Mesendoderm (in vitro differentiated cells): ENCODE results near the gene UBE2R2.
"Not testable (repeated sequence)": the region's sequence is repeated elsewhere in the genome, so short reads cannot be mapped to it uniquely, and the experiment has no call there.

Experiments used
- DNase-seq: peaks from one replicate; pipeline ENCODE4 v3.0.0; 2013
- H2AK5ac ChIP-seq: 2 replicates; pipeline ENCODE4 v1.6.1; 2013; ENCODE audit warnings: low read length, inconsistent platforms
- H2BK120ac ChIP-seq: 2 replicates; pipeline ENCODE4 v1.6.1; 2013; ENCODE audit warnings: low read depth, mild to moderate bottlenecking, low read length, moderate library complexity, mixed read lengths
- H2BK15ac ChIP-seq: replicated peaks from 2 replicates; pipeline ENCODE4 v1.6.1; 2013; ENCODE audit warnings: low read depth, mild to moderate bottlenecking, moderate library complexity
- H2BK5ac ChIP-seq: 2 replicates; pipeline ENCODE4 v1.6.1; 2013; ENCODE audit warnings: low read length, inconsistent platforms
- H3K18ac ChIP-seq: 2 replicates; pipeline ENCODE4 v1.6.1; 2013; ENCODE audit warnings: mild to moderate bottlenecking, low read length, mixed read lengths
- H3K23ac ChIP-seq: one replicate; pipeline ENCODE4 v1.6.1; 2013; ENCODE audit warnings: low read length
- H3K27ac ChIP-seq: 2 replicates; pipeline ENCODE4 v1.5.1; 2013; ENCODE audit warnings: low read depth, mild to moderate bottlenecking, inconsistent platforms, low read length, moderate library complexity
- H3K27me3 ChIP-seq: 2 replicates; pipeline ENCODE4 v1.6.1; 2013; ENCODE audit warnings: low read length, control low read depth, mild to moderate bottlenecking, inconsistent platforms; ENCODE audit not compliant: insufficient read depth, poor library complexity
- H3K36me3 ChIP-seq: 2 replicates; pipeline ENCODE4 v1.6.1; 2013; ENCODE audit warnings: low read length, inconsistent platforms; ENCODE audit not compliant: control insufficient read depth, insufficient read depth
- H3K4ac ChIP-seq: one replicate; pipeline ENCODE4 v1.6.1; 2013; ENCODE audit warnings: low read depth, mild to moderate bottlenecking, low read length, moderate library complexity
- H3K4me1 ChIP-seq: 2 replicates; pipeline ENCODE4 v1.6.1; 2013; ENCODE audit warnings: low read depth, low read length, inconsistent platforms; ENCODE audit not compliant: control insufficient read depth
- H3K4me2 ChIP-seq: 2 replicates; pipeline ENCODE4 v1.6.1; 2013; ENCODE audit warnings: low read length
- H3K4me3 ChIP-seq: 2 replicates; pipeline ENCODE4 v1.5.1; 2013; ENCODE audit warnings: mild to moderate bottlenecking, low read length
- H3K56ac ChIP-seq: one replicate; pipeline ENCODE4 v1.6.1; 2013; ENCODE audit warnings: low read length
- H3K79me1 ChIP-seq: 2 replicates; pipeline ENCODE4 v1.6.1; 2013; ENCODE audit warnings: low read length, inconsistent platforms
- H3K79me2 ChIP-seq: 2 replicates; pipeline ENCODE4 v1.6.1; 2013; ENCODE audit warnings: mild to moderate bottlenecking, low read length; ENCODE audit not compliant: control insufficient read depth, insufficient read depth
- H3K9ac ChIP-seq: 2 replicates; pipeline ENCODE4 v1.6.1; 2013; ENCODE audit warnings: low read length, inconsistent platforms
- H4K5ac ChIP-seq: one replicate; pipeline ENCODE4 v1.6.1; 2013; ENCODE audit warnings: low read length
- H4K8ac ChIP-seq: one replicate; pipeline ENCODE4 v1.6.1; 2013; ENCODE audit warnings: low read depth, mild to moderate bottlenecking, control low read depth, low read length, moderate library complexity
- WGBS: extraction: QIAGEN DNeasy Blood & Tissue Kit; methylation state at CpG from one replicate; pipeline ENCODE4 v1.1.7; 2013; ENCODE audit warnings: low lambda C conversion rate, missing lambda C conversion rate; ENCODE audit not compliant: insufficient coverage; ENCODE audit errors: extremely low coverage; 5-methylcytosine and 5-hydroxymethylcytosine counted together

Gene UBE2R2

DNA sequence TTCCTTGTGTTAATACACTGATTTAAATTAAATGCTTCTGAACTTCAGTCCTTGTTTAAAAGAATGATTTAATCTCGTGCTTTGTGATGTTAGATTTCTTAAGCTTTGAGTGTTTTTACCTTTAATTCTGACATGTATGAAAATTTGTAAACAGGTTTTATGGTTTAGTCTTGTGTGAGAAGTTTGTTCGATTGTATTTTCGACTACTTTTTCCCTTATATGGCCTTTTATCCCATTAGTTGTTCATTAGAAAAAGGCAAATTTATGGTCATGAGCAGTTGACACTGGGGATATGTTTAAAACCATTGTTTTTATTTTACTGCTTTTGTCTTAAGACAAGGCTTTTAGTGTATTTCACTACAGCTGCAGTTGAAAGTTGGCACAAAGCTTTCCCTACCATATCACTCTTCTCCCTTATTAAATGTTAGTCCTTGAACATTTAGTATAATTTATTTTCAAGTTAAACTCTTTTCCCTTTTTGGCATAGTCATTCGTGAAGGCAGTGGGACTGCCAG, 3.3 kb downstream of the UBE2R2 start:
- Histone ChIP-seq H4K8ac (no peak overlapping the region), H2AK5ac (no peak overlapping the region), H2BK5ac (no peak overlapping the region), H3K18ac (no peak overlapping the region), H4K5ac (no peak overlapping the region), H3K27ac (no peak overlapping the region), H2BK15ac (no peak overlapping the region), H3K4me1 (peaks cover 3% of the 10 kb centered on the region), H3K4ac (no peak overlapping the region), H3K4me3 (no peak overlapping the region), H3K9ac (no peak overlapping the region), H3K36me3 (no peaks in the 10 kb centered on the region), H3K23ac (no peak overlapping the region), H3K56ac (no peak overlapping the region), H3K27me3 (no peaks in the 10 kb centered on the region), H3K79me1 (peaks cover 1% of the 10 kb centered on the region), H2BK120ac (no peak overlapping the region), H3K4me2 (no peak overlapping the region), H3K79me2 (peaks cover 61% of the 10 kb centered on the region)
- WGBS = no CpG with 5 or more reads among the region's 4 CpGs
- DNase-seq = no peak

DNA sequence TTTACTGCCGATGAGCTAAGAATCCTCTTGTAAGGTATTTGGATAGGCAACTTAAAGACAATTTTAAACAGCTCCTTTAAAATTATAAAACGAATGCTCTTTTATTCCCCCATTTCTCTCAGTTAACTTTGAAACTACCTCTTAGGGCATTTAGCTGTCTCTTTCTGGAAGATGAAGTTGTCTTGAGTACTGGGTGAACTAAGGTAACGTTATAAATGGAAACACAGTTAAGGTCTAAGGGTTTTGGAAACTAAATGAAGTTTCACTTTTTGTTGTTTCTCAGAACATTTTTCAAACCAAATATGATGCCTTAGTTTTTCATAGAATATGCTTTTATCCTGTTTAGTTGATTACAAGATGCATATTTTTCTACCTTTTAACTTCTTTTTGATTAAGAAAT, 6.8 kb downstream of the UBE2R2 start:
- Histone ChIP-seq H3K9ac (no peak overlapping the region), H3K23ac (no peak overlapping the region)

DNA sequence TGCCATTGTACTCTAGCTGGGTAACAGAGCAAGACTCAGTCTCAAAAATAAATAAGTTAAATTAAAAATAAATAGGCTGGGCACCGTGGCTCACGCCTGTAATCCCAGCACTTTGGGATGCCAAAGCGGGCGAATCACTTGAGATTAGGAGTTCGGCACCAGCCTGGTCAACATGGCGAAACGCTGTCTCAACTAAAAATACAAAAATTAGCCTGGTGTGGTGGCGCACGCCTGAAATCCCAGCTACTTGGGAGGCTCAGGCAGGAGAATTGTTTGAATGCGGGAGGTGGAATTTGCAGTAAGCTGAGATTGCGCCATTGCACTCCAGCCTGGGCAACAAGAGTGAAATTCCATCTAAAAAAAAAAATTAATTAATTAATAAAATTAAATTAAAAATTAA, 10.3 kb downstream of the UBE2R2 start:
- WGBS = no CpG with 5 or more reads among the region's 11 CpGs
- H3K27me3 ChIP-seq, H4K5ac ChIP-seq, H2BK15ac ChIP-seq, H2BK5ac ChIP-seq, H3K56ac ChIP-seq, H4K8ac ChIP-seq, H3K27ac ChIP-seq, H3K4me1 ChIP-seq, H3K4ac ChIP-seq, H3K79me1 ChIP-seq, H3K9ac ChIP-seq, H3K4me2 ChIP-seq, H3K23ac ChIP-seq, H2BK120ac ChIP-seq, H3K18ac ChIP-seq, H2AK5ac ChIP-seq, H3K4me3 ChIP-seq, DNase-seq, H3K36me3 ChIP-seq: not testable (repeated sequence)
- peaks cover 45% of the 10 kb centered on the region for H3K79me2 ChIP-seq

More for the DNA sequence above, 6.8 kb downstream of the UBE2R2 start:
- no peak for DNase-seq
- no peak overlapping the region for H3K4me2 ChIP-seq
- H3K56ac ChIP-seq = no peak overlapping the region
- no CpG with 5 or more reads among the region's 3 CpGs for WGBS
- H3K27me3 ChIP-seq = no peaks in the 10 kb centered on the region
- peaks cover 1% of the 10 kb centered on the region for H3K79me1 ChIP-seq
- no peaks in the 10 kb centered on the region for H3K4me1 ChIP-seq
- no peak overlapping the region for H4K5ac ChIP-seq
- no peak overlapping the region for H3K4ac ChIP-seq
- peaks cover 68% of the 10 kb centered on the region for H3K79me2 ChIP-seq
- H2AK5ac ChIP-seq = no peak overlapping the region
- no peak overlapping the region for H2BK120ac ChIP-seq
- no peak overlapping the region for H2BK15ac ChIP-seq
- no peak overlapping the region for H3K4me3 ChIP-seq
- H2BK5ac ChIP-seq = no peak overlapping the region
- no peak overlapping the region for H3K27ac ChIP-seq
- no peak overlapping the region for H3K18ac ChIP-seq
- H3K36me3 ChIP-seq = no peaks in the 10 kb centered on the region
- H4K8ac ChIP-seq = no peak overlapping the region

DNA sequence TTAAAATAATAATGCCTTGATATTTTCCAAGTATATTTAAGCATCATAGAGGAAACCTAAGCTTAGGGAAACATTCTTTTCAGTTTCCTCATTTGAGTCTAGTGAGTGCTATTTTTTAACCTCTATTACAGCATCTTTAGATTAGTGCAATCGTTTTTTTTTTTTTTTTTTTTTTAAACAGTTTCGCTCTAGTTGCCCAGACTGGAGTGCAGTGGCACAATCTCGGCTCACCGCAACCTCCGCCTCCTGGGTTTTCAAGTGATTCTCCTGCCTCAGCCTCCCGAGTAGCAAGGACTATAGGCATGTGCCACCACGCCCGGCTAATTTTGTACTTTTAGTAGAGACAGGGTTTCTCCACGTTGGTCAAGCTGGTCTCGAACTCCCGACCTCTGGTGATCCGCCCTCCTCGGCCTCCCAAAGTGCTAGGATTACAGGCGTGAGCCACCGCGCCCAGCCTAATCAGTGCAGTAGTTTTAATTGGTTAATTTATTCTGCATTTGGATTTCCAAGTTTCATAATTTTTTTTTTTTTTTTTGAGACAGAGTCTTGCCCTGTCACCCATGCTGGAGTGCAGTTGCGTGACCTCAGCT, 12.8 kb downstream of the UBE2R2 start:
- not testable (repeated sequence) for H4K8ac ChIP-seq, H3K23ac ChIP-seq, H2BK5ac ChIP-seq, H3K9ac ChIP-seq, H3K4me1 ChIP-seq, H3K4me3 ChIP-seq, H3K4ac ChIP-seq, H3K36me3 ChIP-seq, H3K27ac ChIP-seq, H4K5ac ChIP-seq, H2BK15ac ChIP-seq, H2BK120ac ChIP-seq, H3K18ac ChIP-seq, H2AK5ac ChIP-seq, H3K4me2 ChIP-seq, DNase-seq, H3K27me3 ChIP-seq, H3K79me1 ChIP-seq, H3K56ac ChIP-seq
- no CpG with 5 or more reads among the region's 17 CpGs for WGBS
- peaks cover 38% of the 10 kb centered on the region for H3K79me2 ChIP-seq

DNA sequence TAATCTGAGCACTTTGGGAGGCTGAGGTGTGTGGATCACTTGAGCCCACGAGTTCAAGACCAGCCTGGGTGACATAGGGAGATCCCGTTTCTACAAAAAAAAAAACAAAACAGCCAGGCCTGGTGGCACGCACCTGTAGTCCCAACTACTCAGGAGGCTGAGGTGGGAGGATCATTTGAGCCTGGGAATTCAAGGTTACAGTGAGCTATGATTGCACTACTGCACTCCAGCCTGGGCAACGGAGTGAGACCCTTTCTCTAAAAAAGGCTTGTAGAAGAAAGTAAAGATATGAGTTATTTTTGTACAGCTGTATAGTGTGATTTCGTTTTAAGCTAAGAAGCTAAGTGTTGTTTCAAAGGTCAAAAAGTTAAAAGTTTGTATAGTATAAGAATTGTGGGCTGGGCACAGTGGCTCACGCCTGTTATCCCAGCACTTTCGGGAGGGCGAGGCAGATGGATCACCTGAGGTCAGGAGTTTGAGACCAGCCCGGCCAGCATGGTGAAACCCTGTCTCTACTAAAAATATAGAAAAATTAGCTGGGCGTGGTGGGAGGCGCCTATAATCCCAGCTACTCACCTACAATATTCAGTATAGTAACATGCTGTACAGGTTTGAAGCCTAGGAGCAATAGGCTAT, 18.8 kb downstream of the UBE2R2 start:
- no peak overlapping the region for H3K27ac ChIP-seq
- no peak for DNase-seq
- no peak overlapping the region for H3K9ac ChIP-seq
- H3K23ac ChIP-seq = no peak overlapping the region
- H2BK120ac ChIP-seq = no peak overlapping the region
- H3K79me2 ChIP-seq = peaks cover 55% of the 10 kb centered on the region
- no peak overlapping the region for H2BK5ac ChIP-seq
- H2AK5ac ChIP-seq = no peak overlapping the region
- H3K4me2 ChIP-seq = no peak overlapping the region
- H3K36me3 ChIP-seq = no peaks in the 10 kb centered on the region
- H3K27me3 ChIP-seq = no peaks in the 10 kb centered on the region
- no peak overlapping the region for H3K56ac ChIP-seq
- no peak overlapping the region for H4K5ac ChIP-seq
- H3K79me1 ChIP-seq = peaks cover 7% of the 10 kb centered on the region
- H3K4ac ChIP-seq = no peak overlapping the region
- 100% methylated on average over 1 of the region's 11 CpGs for WGBS
- no peak overlapping the region for H3K4me3 ChIP-seq
- no peak overlapping the region for H2BK15ac ChIP-seq
- no peak overlapping the region for H3K18ac ChIP-seq
- no peak overlapping the region for H4K8ac ChIP-seq
- H3K4me1 ChIP-seq = no peaks in the 10 kb centered on the region
